Measurements from ENCODE around the gene NCEH1.
"Not testable (repeated sequence)": the region's sequence is repeated elsewhere in the genome, so short reads cannot be mapped to it uniquely, and the experiment has no call there.

NCEH1 gene

DNA sequence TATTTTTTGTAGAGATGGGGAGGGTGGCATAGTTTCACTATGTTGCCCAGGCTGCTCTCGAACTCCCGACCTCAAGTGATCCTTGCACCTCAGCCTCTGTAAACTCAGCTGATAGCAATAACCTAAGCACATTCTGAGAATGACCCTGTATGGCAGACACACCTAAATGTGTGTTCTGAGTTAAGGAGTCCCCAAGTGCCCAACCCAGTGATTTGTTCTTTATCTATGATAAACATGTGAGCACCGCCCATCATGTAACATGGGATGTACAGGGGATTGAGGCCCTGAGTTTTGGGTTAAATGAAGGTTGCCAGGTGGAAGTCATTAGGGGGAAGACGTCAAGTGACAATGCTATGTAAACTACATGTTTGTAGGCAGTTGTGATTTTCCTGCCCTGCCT is 5.7 kb downstream of the NCEH1 start:
- DNase-seq, result no peak

DNA sequence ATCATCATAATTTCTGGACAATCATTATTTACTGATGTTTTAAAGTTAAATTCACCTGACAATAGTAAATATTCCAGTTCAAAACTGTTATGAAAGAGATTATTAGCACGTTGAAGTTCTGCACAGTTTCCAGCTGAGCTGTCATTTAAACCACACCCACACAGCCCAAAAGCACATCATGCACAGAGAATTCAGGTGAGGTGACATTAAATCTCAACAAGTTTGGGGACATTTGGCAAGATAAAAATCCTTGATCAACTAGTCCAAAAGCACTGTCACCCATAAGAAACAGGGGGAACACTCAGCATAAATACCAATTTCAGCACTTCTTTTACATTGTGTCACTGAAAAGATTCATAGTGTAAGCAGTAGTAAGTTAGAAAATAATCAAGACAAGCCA is 6.9 kb downstream of the NCEH1 start:
- no peak for DNase-seq

DNA sequence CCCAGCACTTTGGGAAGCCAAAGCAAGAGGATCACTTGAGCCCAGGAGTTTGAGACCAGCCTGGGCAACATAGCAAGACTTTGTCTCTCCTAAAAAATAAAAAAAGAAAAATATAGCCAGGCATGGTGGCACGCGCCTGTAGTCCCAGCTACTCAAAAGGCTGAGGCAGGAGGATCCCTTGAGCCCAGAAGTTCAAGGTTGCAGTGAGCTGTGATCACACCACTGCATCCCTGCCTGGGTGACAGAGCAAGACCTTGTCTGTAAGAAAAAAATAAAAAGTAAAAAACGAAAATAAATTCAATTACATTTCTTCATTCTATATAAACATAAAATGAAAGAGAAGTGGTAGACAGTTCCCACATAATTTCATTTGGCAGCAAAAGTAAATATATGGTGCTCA is 8.1 kb downstream of the NCEH1 start:
- not testable (repeated sequence) for DNase-seq

DNA sequence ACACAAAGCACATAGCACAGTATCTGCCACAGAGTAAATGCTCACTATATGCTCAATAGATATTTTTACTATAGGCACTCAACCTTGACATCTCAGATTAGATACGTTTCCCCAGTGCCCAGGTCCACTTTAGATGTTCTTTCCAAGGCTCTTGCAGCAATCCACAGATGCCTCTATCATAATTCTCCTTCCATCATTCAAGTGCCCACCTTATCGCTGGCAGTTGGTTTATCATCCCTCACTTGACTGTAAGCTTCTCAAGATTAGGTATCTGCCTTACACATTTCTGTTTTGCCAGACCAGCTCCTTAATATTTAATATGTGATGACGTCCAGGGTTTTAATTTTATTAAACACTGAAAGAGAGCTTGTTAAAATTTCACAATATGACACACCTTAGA is 8.6 kb downstream of the NCEH1 start:
- no peak for DNase-seq

DNA sequence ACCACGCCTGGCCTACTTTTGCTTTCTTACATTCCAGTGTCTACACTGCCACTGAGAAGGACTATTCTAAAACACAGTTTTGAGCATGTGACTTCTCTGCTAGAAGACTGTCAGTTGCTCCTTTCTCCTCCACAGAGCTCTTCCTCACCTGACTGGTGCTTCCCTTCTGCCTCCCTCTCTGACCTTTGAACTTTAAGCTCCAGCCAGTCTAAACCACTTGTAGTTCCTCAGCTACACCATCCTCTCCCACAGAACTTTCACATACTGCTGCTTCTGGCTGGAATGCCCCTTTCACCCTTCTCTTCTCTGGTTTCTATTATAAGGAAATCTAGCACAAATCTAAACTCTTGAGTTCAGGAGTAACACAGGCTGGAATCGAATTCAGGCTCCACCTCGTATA is 9.1 kb downstream of the NCEH1 start:
- DNase-seq, result no peak

DNA sequence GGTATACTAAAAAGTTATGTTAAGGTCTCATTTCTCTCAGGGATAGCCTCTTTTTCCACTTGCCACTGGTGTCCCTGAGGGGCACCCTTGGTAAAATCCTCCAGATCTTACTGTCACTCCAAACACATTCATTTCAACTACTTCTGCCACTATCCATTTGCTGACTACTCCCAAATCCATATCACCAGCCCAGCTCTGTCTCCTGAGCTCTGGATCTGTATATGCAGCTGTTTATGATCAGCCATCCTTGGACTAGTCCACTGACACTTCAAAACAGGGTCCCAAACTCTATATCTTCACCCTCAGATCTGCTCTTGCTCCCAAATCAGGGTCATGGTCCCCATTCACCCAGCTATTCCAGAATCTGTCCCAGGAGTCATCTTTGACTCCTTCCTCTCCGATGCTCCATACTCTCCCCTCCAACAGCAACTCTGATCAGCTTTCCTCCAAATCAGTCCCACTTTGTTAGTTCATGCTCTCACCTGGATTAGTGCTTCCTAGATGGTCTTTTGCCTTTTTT is 9.9 kb downstream of the NCEH1 start:
- DNase-seq, result no peak

DNA sequence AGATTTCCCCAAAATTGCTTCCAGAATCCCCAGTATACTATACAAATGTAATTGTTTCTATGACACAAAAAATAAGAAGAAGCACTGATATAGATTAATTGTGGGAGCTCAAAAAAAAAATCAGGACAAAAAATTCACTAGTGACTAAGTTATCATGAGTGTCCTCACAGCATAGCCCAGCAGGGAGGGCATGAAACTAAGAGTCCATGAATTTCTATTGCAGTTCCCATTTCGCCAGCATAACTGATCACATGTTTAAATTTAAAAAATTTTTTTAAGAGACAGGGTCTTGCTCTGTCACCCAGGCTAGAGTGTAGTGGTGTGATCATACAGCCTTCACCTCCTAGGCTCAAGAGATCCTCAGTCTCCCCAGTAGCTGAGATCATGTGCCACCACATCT is 10.6 kb downstream of the NCEH1 start:
- DNase-seq, result no peak

DNA sequence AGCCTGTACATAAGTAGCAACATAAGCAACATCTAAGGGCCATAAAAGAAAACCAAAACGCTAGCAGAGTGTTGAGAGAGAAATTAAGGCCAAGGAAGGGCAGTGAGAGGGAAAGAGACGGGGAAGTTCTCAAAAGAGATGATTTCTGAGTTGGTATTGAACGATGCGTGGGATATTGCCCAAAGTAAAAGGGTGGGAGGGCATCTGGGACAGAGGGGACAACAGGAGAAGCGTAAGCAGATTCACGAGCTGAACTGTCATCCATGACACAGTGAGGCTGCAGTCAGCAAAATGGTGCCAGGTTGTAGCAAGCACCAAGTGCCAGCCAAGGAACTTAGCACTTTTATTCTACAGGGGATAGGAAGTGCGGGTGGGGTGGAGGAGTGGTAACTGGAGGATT is 11.8 kb downstream of the NCEH1 start:
- no peak for DNase-seq

DNA sequence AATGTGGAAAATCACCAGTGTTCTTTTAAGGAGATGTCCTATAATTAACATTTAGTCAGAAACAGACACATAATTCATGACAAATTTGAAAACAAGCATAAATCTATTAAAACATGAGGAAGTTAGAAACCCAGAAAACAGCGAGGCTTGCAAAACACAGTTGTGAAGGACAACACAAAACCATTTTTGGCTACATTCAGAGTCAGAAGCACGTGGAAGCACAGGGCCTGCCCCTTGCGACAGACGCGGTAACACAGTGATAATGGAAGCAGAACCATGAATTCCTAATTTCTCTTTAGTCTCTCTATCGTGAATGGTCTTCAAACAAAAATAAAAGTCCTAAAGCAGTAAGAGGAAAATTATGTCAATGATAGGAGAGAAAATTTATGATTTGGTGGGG is 12.2 kb downstream of the NCEH1 start:
- DNase-seq, result no peak

DNA sequence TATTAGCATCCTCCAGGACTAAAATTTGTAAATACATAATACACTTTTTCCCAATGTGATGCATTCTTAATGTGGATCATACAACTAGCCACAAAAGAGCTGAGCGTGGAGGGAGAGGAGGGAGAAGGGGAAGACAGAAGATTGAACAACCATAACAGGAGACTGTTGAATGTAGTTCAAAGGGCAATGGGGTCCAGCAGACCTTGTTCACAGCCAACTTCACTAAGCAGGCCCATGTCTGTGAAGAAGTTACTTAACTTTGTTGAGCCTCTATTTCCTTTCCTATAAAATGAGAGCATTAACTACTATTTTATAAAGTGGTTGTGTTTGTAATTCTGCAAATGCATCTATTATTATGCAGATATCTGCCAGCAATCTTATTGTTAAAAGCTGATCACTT is 13.3 kb downstream of the NCEH1 start:
- no peak for DNase-seq

DNA sequence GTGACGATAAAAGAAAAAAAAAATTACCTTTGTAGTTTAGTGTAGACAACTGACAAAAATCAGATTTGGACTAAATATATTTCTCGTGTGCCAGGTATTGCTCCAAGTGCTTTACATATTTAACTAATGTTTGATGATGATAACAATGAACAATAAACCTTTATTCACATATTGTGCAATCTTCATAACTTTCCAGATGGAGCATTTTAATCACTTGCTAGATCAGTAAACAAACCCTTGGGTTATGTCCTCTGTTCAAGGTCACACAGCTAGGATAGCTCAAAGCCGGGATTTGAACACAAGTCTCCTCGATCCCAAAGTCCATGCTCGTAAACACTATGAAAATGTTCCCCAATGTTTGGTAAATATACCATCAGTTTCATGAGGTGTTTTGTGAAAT is 14.5 kb downstream of the NCEH1 start:
- no peak for DNase-seq

DNA sequence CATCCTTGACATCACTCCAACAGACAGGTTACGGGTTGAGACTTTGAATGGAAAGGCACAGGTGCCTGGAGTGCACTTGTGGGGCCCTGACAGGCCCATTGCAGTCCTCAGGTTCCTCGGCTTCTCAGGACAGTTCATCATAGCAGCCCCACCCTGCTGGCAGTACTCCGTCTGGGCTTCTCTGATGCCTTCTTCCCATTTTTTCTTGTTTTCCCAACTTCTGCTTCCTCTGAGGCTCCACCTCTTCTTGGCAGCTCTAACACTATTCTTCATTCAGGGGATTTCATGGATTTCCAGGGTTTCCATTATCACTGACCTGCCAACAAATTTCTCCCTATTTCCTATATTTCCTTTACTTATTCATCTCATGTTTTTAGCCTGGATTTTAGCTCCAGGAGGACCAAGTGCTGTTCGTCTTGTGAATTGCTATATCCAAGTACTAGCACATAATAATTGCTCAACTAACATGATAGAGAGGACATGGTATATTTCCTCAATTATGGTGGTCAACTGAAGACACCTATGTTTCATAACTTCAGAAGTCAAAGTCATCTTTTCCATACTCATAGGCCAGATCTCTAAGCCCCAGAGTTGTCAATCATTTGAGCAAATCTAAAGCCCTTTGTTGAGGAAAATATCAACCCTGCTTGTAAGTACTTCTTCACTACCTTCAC is 16.2 kb downstream of the NCEH1 start:
- no peak for DNase-seq

DNA sequence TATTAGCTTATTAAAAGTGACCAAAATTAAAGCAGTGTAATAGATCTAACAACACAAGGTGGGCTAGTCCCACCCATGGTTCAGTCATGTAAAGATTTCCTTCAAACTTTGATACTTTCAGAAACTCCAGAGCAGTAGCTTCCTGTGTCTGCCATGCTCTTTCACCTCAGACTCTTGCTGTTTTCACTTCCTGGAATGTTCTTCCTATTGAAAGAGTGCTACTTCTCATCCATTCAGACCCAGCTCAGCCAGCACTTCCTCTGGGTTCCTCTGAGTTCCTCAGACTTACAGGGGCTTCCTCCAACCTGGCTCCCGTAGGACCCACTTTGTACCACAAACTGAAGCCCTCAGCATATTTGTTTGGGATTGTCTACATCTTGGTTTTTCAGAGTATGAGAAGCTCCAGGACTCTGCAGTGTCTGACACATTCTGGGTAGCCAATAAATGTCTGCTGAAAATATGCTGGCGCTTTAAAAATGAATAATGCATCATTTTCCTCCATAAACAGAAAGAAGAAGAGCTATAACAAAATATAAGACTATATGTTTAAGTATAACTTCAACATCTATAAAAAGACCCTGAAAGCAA is 18.0 kb downstream of the NCEH1 start:
- DNase-seq, result no peak

DNA sequence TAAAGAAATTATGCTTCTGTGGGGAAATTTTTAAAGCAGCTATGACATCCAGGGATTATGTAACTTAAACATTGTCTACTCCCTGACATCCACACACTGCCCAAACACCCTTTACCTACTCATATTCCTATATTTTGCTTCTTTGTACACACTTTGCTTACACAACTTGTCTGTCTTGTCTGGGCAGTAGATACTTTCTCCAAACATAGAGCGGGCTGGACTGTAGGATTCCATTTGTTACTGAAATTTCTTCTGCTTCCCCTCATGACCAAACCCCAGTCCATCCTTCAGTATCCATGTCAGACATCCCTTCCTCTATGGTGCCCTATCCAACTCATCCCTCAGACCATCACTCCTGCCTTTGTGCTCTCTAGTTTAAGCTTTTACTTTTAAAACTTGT is 19.9 kb downstream of the NCEH1 start:
- no peak for DNase-seq

DNA sequence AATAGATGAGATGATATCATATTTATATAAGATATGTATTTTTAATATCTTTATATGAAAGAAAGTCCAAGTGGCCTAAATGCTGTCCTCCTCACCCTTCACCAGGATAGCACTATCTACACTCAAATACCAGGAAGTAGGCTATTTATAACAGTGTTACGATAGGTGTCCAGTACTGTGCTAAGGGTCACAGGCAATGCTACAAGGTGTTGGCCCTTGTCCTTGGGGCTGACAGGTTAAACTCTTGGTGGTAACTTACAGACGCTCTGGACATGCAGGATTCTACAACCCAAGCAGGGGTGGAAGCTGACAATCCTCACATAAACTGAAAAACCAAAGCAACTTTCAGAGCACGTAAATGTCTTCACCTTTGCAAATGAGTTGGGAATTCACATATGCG is 22.3 kb downstream of the NCEH1 start:
- DNase-seq, result no peak

DNA sequence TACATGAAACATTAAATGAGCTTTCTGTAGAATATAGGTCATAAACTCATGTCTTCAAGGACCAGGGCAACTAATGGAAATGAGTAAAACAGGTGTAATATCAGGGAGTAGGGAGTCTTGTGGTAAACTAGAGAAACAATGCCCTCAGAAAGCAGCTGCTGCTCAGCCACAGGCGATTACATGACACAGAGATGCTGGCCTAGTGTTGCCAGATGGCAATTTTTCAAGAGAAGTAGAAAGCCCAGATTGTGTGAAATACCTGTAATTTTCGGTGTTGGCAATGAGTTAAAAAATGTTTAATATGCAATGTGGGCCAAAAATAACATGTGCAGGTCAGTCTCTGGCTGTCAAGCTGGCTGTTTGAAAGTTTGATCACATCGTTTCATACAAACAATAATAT is 23.4 kb downstream of the NCEH1 start:
- DNase-seq, result peak; percentile 13

DNA sequence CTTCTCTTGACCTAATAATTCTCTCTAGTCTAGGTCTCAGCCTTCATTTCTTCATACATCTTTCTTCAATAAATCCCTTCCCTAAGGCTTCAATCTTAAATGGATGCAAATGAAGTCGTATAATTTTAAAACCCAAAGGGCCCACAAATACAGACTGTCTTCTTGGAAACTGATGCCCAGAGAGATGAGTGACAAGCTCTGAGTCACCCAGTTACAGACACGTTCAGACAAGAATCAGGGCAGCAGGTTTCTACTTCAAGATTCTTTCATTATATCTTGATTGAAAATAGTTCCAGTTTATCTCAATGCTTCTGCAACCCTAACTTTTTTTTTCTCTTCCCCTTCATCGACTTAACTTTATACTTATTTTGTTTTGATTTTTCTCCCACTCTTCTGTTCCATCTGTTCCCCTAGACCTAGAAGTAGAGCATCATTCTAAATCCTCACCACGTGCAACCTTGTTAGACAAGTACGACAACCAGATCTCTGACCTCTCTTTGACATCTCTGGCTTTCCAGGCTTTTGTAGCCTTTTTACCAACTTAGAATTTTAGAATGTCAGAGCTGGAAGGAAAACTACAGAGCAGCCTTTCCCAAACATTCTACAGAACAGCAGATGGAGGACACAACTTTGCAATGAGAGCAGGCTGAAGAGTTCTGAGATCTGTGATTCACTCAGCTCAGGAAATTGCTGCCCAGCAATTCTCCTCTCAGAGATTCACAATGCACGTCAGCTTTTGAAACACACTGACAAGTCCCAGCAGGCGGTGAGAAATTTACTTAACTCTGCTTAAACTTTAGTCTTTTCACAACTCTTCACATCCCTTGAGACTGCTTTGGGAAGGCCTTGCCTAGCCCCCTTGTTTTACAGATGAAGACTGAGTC is 25.3 kb downstream of the NCEH1 start:
- no peak for DNase-seq

DNA sequence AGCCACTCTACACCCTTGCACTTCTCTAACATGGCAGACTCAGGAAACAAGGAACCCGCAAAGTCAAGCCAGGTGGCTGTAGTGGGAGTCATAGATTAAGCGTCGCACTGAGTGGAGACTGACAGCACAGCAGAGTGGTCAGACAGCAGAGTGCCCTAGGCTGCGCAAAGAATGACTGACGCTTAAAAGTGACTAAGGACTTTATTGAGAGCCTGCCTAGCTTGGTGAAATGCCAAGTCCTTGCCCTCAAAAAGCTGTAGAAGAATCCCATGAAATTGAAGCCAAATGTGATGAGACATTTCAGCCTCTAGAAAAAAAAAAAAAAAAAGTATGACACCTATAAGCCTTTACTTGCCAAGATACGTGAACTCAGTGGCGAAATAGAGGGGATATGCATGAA is 30.2 kb downstream of the NCEH1 start:
- DNase-seq, result no peak

DNA sequence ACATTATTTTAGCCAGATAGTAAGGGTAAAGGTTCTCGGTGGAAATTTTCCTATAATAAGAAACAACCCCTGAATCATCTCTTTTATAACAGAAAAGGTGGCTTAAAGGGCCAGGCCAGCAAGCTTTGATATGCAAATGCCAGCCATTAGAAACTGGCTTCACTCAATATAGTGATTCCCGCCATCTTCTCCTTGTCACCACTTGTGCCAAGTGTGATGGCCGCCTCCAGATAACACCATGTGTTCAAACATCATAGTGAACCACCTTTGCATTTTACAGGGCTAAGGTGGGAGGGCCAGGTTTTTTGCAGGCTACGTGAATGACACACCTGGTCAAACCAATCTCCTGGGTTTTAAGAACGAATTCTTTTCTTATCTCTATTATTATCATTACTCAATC is 31.3 kb downstream of the NCEH1 start:
- no peak for DNase-seq

DNA sequence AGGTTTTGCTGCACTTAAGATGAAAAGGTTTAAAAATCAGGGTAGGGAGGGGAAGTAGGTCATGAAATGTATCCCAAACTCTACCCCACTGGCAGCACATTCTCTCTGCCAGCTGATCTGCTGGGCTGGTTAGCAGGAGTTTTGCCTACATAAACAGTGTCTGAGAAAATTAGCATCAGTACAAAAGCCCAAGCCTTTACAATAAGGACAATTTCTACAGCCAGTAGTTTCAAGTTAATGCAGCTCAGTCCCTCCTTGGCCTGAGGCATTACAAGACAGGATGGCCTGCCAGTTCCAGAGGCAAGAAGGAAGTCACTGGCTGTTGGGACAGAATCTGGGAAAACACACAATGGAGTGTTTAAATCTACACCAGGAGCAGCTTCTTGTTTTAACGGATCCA is 32.8 kb downstream of the NCEH1 start:
- DNase-seq, result no peak

DNA sequence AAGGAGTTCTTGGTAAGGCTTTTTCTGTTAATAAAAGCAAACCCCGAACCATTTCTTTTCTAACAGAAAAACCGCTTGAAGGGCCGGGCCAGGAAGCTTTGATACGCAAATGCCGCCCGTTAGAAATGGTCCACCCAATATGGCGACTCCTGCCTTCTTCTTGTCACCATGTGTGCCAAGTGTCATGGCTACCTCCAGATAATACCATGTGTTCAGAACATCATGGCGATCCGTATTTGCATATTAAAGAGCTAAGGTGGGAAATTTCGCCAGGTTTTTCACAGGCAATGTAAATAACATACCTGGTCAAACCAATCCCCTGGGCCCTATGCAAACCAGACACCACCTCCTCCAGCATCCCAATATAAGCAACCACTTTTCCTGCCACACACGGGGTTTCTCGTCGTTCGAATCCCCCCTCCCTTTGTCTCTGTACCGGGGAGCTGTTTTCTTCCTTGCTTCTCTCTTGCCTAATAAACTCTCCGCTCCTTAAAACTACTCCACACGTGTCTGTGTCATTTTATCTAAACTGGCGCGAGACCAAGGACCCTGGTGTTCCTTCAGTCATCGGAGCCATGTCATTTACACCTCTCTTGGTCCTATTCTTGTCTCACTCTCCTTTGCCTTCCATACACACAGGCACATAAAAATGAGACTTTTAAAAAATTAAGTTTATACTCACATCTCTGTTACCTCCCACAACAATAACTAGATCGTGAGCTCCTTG is 34.5 kb downstream of the NCEH1 start:
- DNase-seq, result no peak

DNA sequence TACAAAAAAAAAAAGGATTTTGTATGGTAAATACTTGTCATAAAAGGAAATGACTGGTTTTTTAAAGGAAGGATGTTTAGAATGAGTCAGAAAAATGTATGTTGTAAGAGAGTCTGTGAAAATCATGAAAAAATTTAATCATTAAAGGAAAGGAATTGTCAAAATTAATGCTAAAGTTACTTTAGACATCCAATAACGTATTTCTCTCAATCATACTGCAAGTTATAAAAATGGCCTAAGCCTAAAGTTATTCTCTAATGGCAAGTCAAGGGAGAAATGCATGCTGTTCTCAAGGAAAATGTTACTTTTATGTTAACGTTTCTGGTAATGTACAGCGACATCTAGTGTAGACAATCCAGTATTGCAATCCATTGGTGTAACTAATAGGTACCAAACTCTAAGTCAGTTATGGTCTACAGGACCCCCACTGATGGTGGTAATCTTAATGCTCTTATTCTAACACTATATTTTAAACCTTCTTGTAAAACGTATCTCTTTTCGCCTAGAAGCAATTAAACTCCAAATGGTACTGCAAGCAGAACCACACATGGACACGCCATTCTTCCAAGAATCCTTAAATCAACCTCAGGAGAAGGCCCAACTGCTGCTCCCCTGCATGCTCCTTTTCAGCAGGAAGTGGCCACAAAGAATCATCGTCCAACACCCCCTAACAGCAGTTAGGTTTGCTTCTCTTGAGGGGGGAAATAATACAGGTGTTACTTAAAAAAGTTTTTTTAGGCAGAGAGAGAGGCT is 35.2 kb downstream of the NCEH1 start:
- peak; percentile 33 for DNase-seq

All from NCI-H1092 treated with DMSO at 0.1 percent for 48 hours (cell line).